HepG2 (cell line): Measurements from ENCODE around the gene AMIGO3.

Experiments
- CEBPB ChIP-seq: IDR thresholded peaks from 2 replicates; pipeline ENCODE4 v1.6.1; 2011; ENCODE audit warnings: low read depth, low read length, improper control_type of control experiment, borderline replicate concordance
- CTCF ChIP-seq: sonication (generic); formaldehyde crosslinking; IDR thresholded peaks from 2 replicates; pipeline ENCODE4 v1.5.0; 2020; ENCODE audit warnings: mild to moderate bottlenecking, missing genetic modification reagents, moderate library complexity
- ERF ChIP-seq: IDR thresholded peaks from 2 replicates; pipeline ENCODE4 v1.6.1; 2018; ENCODE audit warnings: missing biosample characterization, missing genetic modification reagents
- ETV6 ChIP-seq: sonication (generic); formaldehyde crosslinking; conservative IDR thresholded peaks from 2 replicates; pipeline ENCODE4 v1.4.0; 2020; ENCODE audit warnings: missing genetic modification reagents
- RAD21 ChIP-seq: fragments of 450-650 bp; formaldehyde crosslinking; IDR thresholded peaks from 2 replicates; pipeline ENCODE4 v1.5.0; 2020; ENCODE audit warnings: mild to moderate bottlenecking
- REST ChIP-seq, 2 experiments: IDR thresholded peaks; 2 replicates each; pipeline ENCODE4 v1.6.1; 2011 to 2012; ENCODE audit warnings: low read length in 2 of 2, borderline replicate concordance in 1 of 2, low read depth in 1 of 2, mild to moderate bottlenecking in 1 of 2, moderate library complexity in 1 of 2
- ZNF124 ChIP-seq: sonication (generic); formaldehyde crosslinking; IDR thresholded peaks from 2 replicates; pipeline ENCODE4 v1.4.0; 2020; ENCODE audit warnings: missing genetic modification reagents
- ZNF224 ChIP-seq: sonication (generic); formaldehyde crosslinking; IDR thresholded peaks from 2 replicates; pipeline ENCODE4 v1.5.0; 2020; ENCODE audit warnings: mild to moderate bottlenecking, missing genetic modification reagents
- ZNF274 ChIP-seq: sonication (generic); formaldehyde crosslinking; IDR thresholded peaks from 2 replicates; pipeline ENCODE4 v1.5.1; 2020; ENCODE audit warnings: mild to moderate bottlenecking, missing genetic modification reagents
- ZNF740 ChIP-seq: sonication (generic); formaldehyde crosslinking; IDR thresholded peaks from 2 replicates; pipeline ENCODE4 v1.4.0; 2020; ENCODE audit warnings: missing genetic modification reagents

GRCh38 chr3:49721896-49722781 lies 2.7 kb upstream of the AMIGO3 start:
- no peak for TF ChIP-seq ZNF274
- TF ChIP-seq REST (IDR thresholded peaks at IDR 0.05; ENCODE audit: borderline replicate concordance in 1 of 2, low read depth in 1 of 2, low read length in 2 of 2): no peak
- no peak for TF ChIP-seq ZNF224 (CRISPR knock-in tag)
- TF ChIP-seq CTCF: no peak
- no peak for TF ChIP-seq ZNF124 (CRISPR knock-in tag)
- no peak for TF ChIP-seq RAD21
- no peak for TF ChIP-seq ETV6 (CRISPR knock-in tag)
- no peak for TF ChIP-seq CEBPB
- TF ChIP-seq ERF: no peak
- TF ChIP-seq ZNF740 (CRISPR knock-in tag): no peak
